Esophagus squamous epithelium (tissue), 5 donors: ENCODE results near the gene CACNA1D. TPM values are rescaled to one million over a fixed set of nuclear protein-coding genes. Genes with fewer than 3 reads are reported as not detected.

ENCODE experiments used
- DNase-seq: peaks from one replicate; lab custom pipeline; 2025; lab: John Stamatoyannopoulos, UW
- H3K27ac ChIP-seq, 4 donors: fragments of 200-600 bp; sonication (generic); one replicate each; pipeline ENCODE4 v1.5.1; 2016 to 2019; ENCODE audit warnings: mild to moderate bottlenecking in 1 of 4
- H3K27me3 ChIP-seq, 4 donors: fragments of 200-600 bp; sonication (generic); 1 replicate in 3 of 4; 2 replicates in 1 of 4; pipeline versions ENCODE4 v1.5.1 to v1.6.0; 2017 to 2021; ENCODE audit warnings: antibody characterized with exemption in 1 of 4
- H3K36me3 ChIP-seq, 3 donors: fragments of 200-600 bp; sonication (generic); one replicate each; pipeline ENCODE4 v1.5.1; 2016 to 2019
- H3K4me1 ChIP-seq, 3 donors: fragments of 200-600 bp; sonication (generic); one replicate each; pipeline ENCODE4 v1.5.1; 2017 to 2019
- H3K4me3 ChIP-seq, 4 donors: fragments of 200-600 bp; sonication (generic); 1 replicate in 3 of 4; 2 replicates in 1 of 4; pipeline ENCODE4 v1.5.1; 2016 to 2019; ENCODE audit warnings: mild to moderate bottlenecking in 2 of 4, moderate library complexity in 1 of 4
- H3K9me3 ChIP-seq, 3 donors: fragments of 200-600 bp; sonication (generic); one replicate each; pipeline ENCODE4 v1.5.1; 2016 to 2019
- CTCF ChIP-seq, 6 experiments: fragments of 450-650 bp in 4 of 6; fragments of 200-600 bp in 2 of 6; sonication (generic) in 2 of 6; IDR thresholded peaks; one replicate each; pipeline ENCODE4 v1.5.1; 2016 to 2019; ENCODE audit warnings: antibody characterized with exemption in 6 of 6, mild to moderate bottlenecking in 4 of 6, moderate library complexity in 4 of 6
- POLR2A ChIP-seq, 4 donors: fragments of 450-650 bp; IDR thresholded peaks; one replicate each; pipeline ENCODE4 v1.6.1; 2017; ENCODE audit warnings: antibody characterized with exemption in 4 of 4, mild to moderate bottlenecking in 4 of 4, moderate library complexity in 3 of 4
- WGBS, 2 donors: methylation state at CpG; one replicate each; pipeline ENCODE4 v1.1.5; 2018; 5-methylcytosine and 5-hydroxymethylcytosine counted together
- intact Hi-C: fragments of 100-400 bp; cut with DNase I; formaldehyde crosslinking; loops from one replicate; pipeline ENCODE4 v1.15.0; 2022
- total RNA-seq, 4 donors: library from RNA; depleted of rRNA; stranded (reverse); fragments of >200 nt; gene quantifications; one replicate each; pipeline ENCODE4 v1.1.0, GENCODE V29; 2016
- donor health status: DM: yes; HTN: yes; CAD: no.

Gene CACNA1D
- total RNA-seq, 4 donors from 2014 or later: 0.56 to 4.5 (median 3.1) TPM

- no peak for DNase-seq
- intact Hi-C loops: loop anchor here (5.0 kb wide), 1 partner anchor 337 kb away; no protein-coding TSS in a partner anchor
- H3K4me3 ChIP-seq: no peak overlapping the region
- H3K27ac ChIP-seq: no peak overlapping the region
- H3K4me1 ChIP-seq: peaks cover 0 to 28% (median 0%) of the 10 kb centered on the region in 3 donors
- peaks cover 0 to 11% (median 0%) of the 10 kb centered on the region in 4 donors for H3K27me3 ChIP-seq
- WGBS, 2 donors: 58 to 63% methylated on average over 6 of the region's 6 CpGs
- TF ChIP-seq CTCF (IDR thresholded peaks at IDR 0.05) (no peak), POLR2A (IDR thresholded peaks at IDR 0.05) (no peak)
- H3K36me3 ChIP-seq: no peaks in the 10 kb centered on the region
- no peaks in the 10 kb centered on the region for H3K9me3 ChIP-seq
These were observed 225.4 kb downstream of the CACNA1D start for GRCh38 chr3:53719796-53720195.

GRCh38 chr3:53721187-53722119 lies 227.0 kb downstream of the CACNA1D start:
- intact Hi-C loops: no loop called here
- Histone ChIP-seq H3K27ac (no peak overlapping the region), H3K4me1 (peaks cover 0 to 28% (median 0%) of the 10 kb centered on the region in 3 donors), H3K36me3 (no peaks in the 10 kb centered on the region), H3K4me3 (no peak overlapping the region), H3K27me3 (peaks cover 0 to 13% (median 0%) of the 10 kb centered on the region in 4 donors), H3K9me3 (no peaks in the 10 kb centered on the region)
- no peak for DNase-seq
- TF ChIP-seq POLR2A (IDR thresholded peaks at IDR 0.05): no peak
- peak in 1 of 6 experiments; percentile 3 for TF ChIP-seq CTCF (IDR thresholded peaks at IDR 0.05)
- WGBS, 2 donors: 47 to 48% methylated on average over 6 of the region's 6 CpGs

- Histone ChIP-seq H3K27me3 (peaks cover 0 to 13% (median 0%) of the 10 kb centered on the region in 4 donors), H3K4me1 (peaks cover 0 to 21% (median 0%) of the 10 kb centered on the region in 3 donors), H3K4me3 (no peak overlapping the region), H3K36me3 (no peaks in the 10 kb centered on the region), H3K27ac (no peak overlapping the region), H3K9me3 (no peaks in the 10 kb centered on the region)
- no peak for TF ChIP-seq CTCF (IDR thresholded peaks at IDR 0.05)
- no peak for TF ChIP-seq POLR2A (IDR thresholded peaks at IDR 0.05)
- intact Hi-C loops: no loop called here
- no peak for DNase-seq
- 73 to 80% methylated on average over 1 to 2 of the region's 2 CpGs for WGBS, 2 donors
These were observed 230.2 kb downstream of the CACNA1D start for GRCh38 chr3:53724566-53724965.

DNA sequence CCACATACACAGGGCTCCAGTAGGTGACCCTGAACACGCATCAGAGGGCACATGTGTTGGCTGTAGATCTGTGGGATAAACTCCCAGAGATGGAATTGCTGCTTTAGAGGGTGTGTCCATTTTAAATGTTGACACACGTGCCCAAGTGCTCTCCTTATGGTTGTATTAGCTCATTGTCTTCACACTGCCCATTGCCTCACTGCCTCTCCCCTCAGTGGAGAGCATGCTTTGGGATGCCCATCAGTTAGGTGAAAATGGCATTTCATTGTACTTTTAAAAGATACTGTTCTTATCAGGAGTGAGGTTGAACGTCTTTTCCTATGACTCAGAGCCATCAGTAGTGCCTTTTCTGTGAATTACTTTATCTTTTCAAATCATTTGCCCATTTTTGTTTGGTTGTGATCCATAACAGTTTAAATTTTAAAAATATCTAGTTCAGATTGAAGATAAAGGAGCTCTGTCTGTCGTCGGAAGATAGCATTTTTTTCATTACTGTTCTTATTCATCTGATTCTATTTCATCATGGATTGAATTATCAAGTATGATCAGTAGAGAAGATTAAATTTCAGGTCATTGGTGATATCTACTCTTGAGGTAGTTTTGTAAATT lies 231.1 kb downstream of the CACNA1D start:
- DNase-seq: no peak
- no peaks in the 10 kb centered on the region for H3K36me3 ChIP-seq
- 77 to 78% methylated on average over 5 of the region's 5 CpGs for WGBS, 2 donors
- intact Hi-C loops: no loop called here
- peaks cover 0 to 12% (median 0%) of the 10 kb centered on the region in 3 donors for H3K4me1 ChIP-seq
- H3K9me3 ChIP-seq: no peaks in the 10 kb centered on the region
- peaks cover 0 to 13% (median 0%) of the 10 kb centered on the region in 4 donors for H3K27me3 ChIP-seq
- TF ChIP-seq CTCF (IDR thresholded peaks at IDR 0.05): no peak
- no peak for TF ChIP-seq POLR2A (IDR thresholded peaks at IDR 0.05)
- no peak overlapping the region for H3K4me3 ChIP-seq
- H3K27ac ChIP-seq: no peak overlapping the region

GRCh38 chr3:53726643-53727042 lies 232.2 kb downstream of the CACNA1D start:
- no peak for TF ChIP-seq POLR2A (IDR thresholded peaks at IDR 0.05)
- no peak for TF ChIP-seq CTCF (IDR thresholded peaks at IDR 0.05)
- H3K9me3 ChIP-seq: no peaks in the 10 kb centered on the region
- intact Hi-C loops: no loop called here
- no peaks in the 10 kb centered on the region for H3K36me3 ChIP-seq
- DNase-seq: no peak
- no peak overlapping the region for H3K4me3 ChIP-seq
- no peak overlapping the region for H3K27ac ChIP-seq
- 81 to 82% methylated on average over 9 of the region's 9 CpGs for WGBS, 2 donors
- peaks cover 0 to under 1% (median 0%) of the 10 kb centered on the region in 3 donors for H3K4me1 ChIP-seq
- peaks cover 0 to 13% (median 0%) of the 10 kb centered on the region in 4 donors for H3K27me3 ChIP-seq
